HepG2 (cell line): ENCODE measurements around the gene KLC3. TPM values are rescaled to one million over a fixed set of nuclear protein-coding genes. Genes with fewer than 3 reads are reported as not detected.

Experiments used
- ATAC-seq: fragments of 200-7000 bp; cut with Tn5 transposase; 3 replicates; pipeline ENCODE4 v1.9.1; 2020; ENCODE audit warnings: mild to moderate bottlenecking, moderate library complexity
- BruUV-seq: library from RNA; stranded (reverse); fragments of 400-500 nt; replicated peaks from 2 replicates; lab custom pipeline; 2021; lab: Mats Ljungman, UMichigan
- CTCF ChIA-PET: fragments of 300-600 bp; formaldehyde crosslinking; extraction: SDS; loops from one replicate; lab custom pipeline; 2021; ENCODE audit warnings: low total read pairs, inconsistent platforms, low intra/inter-chr PET ratio; lab: Yijun Ruan, JAX
- POLR2A ChIA-PET: fragments of 350-600 bp; sonication (Branson Sonifier 250); formaldehyde crosslinking; loops from one replicate; lab custom pipeline; 2020; ENCODE audit warnings: antibody characterized with exemption, inconsistent platforms; lab: Yijun Ruan, JAX
- DNase-seq: peaks from one replicate; pipeline ENCODE4 v3.0.0-alpha.2; 2015; ENCODE audit warnings: low spot score
- FAIRE-seq: peaks from 3 replicates; lab custom pipeline; 2011; peaks lifted over from hg19 to GRCh38; lab: Jason Lieb, UNC
- H2AFZ ChIP-seq: one replicate; pipeline ENCODE4 v1.6.1; 2011; ENCODE audit warnings: low read length, inconsistent platforms
- H3K27ac ChIP-seq: fragments of 300-600 bp; 3 replicates; pipeline ENCODE4 v1.8.0; 2011; ENCODE audit warnings: mixed run types, mild to moderate bottlenecking, mixed read lengths, low read length, inconsistent platforms; ENCODE audit not compliant: insufficient read depth; ENCODE audit errors: extremely low read length
- H3K27me3 ChIP-seq, 2 experiments: fragments of 200-600 bp in 1 of 2; 2 replicates in 1 of 2; 3 replicates in 1 of 2; pipeline versions ENCODE4 v1.6.0 to v1.8.0; 2011; ENCODE audit warnings: low read length in 2 of 2, mild to moderate bottlenecking in 2 of 2, moderate library complexity in 2 of 2, inconsistent platforms in 1 of 2; ENCODE audit not compliant: insufficient read depth in 2 of 2, control insufficient read depth in 1 of 2
- H3K36me3 ChIP-seq, 2 experiments: fragments of 200-600 bp in 1 of 2; replicated peaks in 1 of 2; 2 replicates in 1 of 2; 3 replicates in 1 of 2; pipeline versions ENCODE4 v1.5.1 to v1.8.0; 2011; ENCODE audit warnings: low read length in 2 of 2, inconsistent platforms in 1 of 2; ENCODE audit not compliant: insufficient read depth in 2 of 2, control insufficient read depth in 1 of 2
- H3K4me1 ChIP-seq: 2 replicates; pipeline ENCODE4 v1.5.1; 2012; ENCODE audit warnings: low read length, inconsistent platforms; ENCODE audit not compliant: insufficient read depth
- H3K4me2 ChIP-seq: 2 replicates; pipeline ENCODE4 v1.6.0; 2011; ENCODE audit warnings: low read depth, low read length, inconsistent platforms
- H3K4me3 ChIP-seq, 3 experiments: fragments of 200-600 bp in 1 of 3; sonication (generic), shearing (Covaris generic) in 1 of 3; replicated peaks in 1 of 3; 2 replicates each; pipeline ENCODE4 v1.5.1; 2011 to 2016; ENCODE audit warnings: low read length in 3 of 3, inconsistent platforms in 2 of 3, low read depth in 2 of 3, mild to moderate bottlenecking in 2 of 3, control low read depth in 1 of 3, mixed read lengths in 1 of 3; ENCODE audit not compliant: insufficient read depth in 1 of 3
- H3K79me2 ChIP-seq: one replicate; pipeline ENCODE4 v1.6.1; 2011; ENCODE audit warnings: low read length, inconsistent platforms; ENCODE audit not compliant: insufficient read depth
- H3K9ac ChIP-seq: 2 replicates; pipeline ENCODE4 v1.6.0; 2011; ENCODE audit warnings: mild to moderate bottlenecking, low read depth, low read length, inconsistent platforms; ENCODE audit not compliant: insufficient read depth
- H3K9me3 ChIP-seq: 2 replicates; pipeline ENCODE4 v1.5.1; 2012; ENCODE audit warnings: mild to moderate bottlenecking, low read length
- H4K20me1 ChIP-seq: 2 replicates; pipeline ENCODE4 v1.6.0; 2011; ENCODE audit warnings: inconsistent platforms, mild to moderate bottlenecking, low read length, moderate library complexity; ENCODE audit not compliant: insufficient read depth
- DBP ChIP-seq: sonication (generic); formaldehyde crosslinking; IDR thresholded peaks from 2 replicates; pipeline ENCODE4 v1.4.0; 2020; ENCODE audit warnings: missing genetic modification reagents; ENCODE audit errors: not compliant biosample characterization
- HINFP ChIP-seq: sonication (generic); formaldehyde crosslinking; IDR thresholded peaks from 2 replicates; pipeline ENCODE4 v1.4.0; 2020; ENCODE audit warnings: low read depth, mild to moderate bottlenecking, missing genetic modification reagents
- JDP2 ChIP-seq: sonication (generic); formaldehyde crosslinking; IDR thresholded peaks from 2 replicates; pipeline ENCODE4 v1.8.1; 2022; ENCODE audit warnings: missing genetic modification reagents, borderline replicate concordance
- JUND ChIP-seq: sonication (generic); formaldehyde crosslinking; IDR thresholded peaks from 2 replicates; pipeline ENCODE4 v1.8.0; 2022; ENCODE audit warnings: mild to moderate bottlenecking, missing genetic modification reagents
- KMT2A ChIP-seq: sonication (generic); formaldehyde crosslinking; IDR thresholded peaks from 2 replicates; pipeline ENCODE4 v1.4.0; 2020; ENCODE audit warnings: missing genetic modification reagents
- PRPF4 ChIP-seq: fragments of 200-400 bp; formaldehyde crosslinking; IDR thresholded peaks from 2 replicates; pipeline ENCODE4 v1.6.1; 2016; ENCODE audit warnings: low read length, low read depth; ENCODE audit not compliant: poor library complexity, severe bottlenecking
- RBFOX2 ChIP-seq: fragments of 200-400 bp; formaldehyde crosslinking; IDR thresholded peaks from 2 replicates; pipeline ENCODE4 v1.6.1; 2017; ENCODE audit warnings: low read depth, mild to moderate bottlenecking, low read length
- ZBTB33 ChIP-seq: sonication (generic); formaldehyde crosslinking; IDR thresholded peaks from 2 replicates; pipeline ENCODE4 v1.4.0; 2020; ENCODE audit warnings: missing genetic modification reagents
- ZBTB38 ChIP-seq: sonication (generic); formaldehyde crosslinking; IDR thresholded peaks from 2 replicates; pipeline ENCODE4 v1.5.1; 2020; ENCODE audit warnings: mild to moderate bottlenecking, missing genetic modification reagents
- ZNF263 ChIP-seq: sonication (generic); formaldehyde crosslinking; IDR thresholded peaks from 2 replicates; pipeline ENCODE4 v1.4.0; 2020; ENCODE audit warnings: missing genetic modification reagents
- ZNF740 ChIP-seq: sonication (generic); formaldehyde crosslinking; IDR thresholded peaks from 2 replicates; pipeline ENCODE4 v1.4.0; 2020; ENCODE audit warnings: missing genetic modification reagents
- WGBS: methylation state at CpG from one replicate; pipeline ENCODE4 v1.1.6; 2017; ENCODE audit warnings: low lambda C conversion rate; 5-methylcytosine and 5-hydroxymethylcytosine counted together
- in situ Hi-C: cut with HindIII; loops from 2 replicates; pipeline ENCODE4 v1.10.0; 2017; ENCODE audit warnings: low pct_unique_long_range_greater_than_20kb; ENCODE audit not compliant: extremely low pct_ligation_motif_present
- intact Hi-C: fragments of 100-400 bp; cut with micrococcal nuclease; formaldehyde crosslinking; loops from one replicate; pipeline ENCODE4 v1.10.0; 2022; ENCODE audit not compliant: unreplicated experiment
- polyA plus RNA-seq, 8 experiments: library from polyadenylated mRNA; depleted of rRNA in 3 of 8; stranded (reverse) in 7 of 8; unstranded in 1 of 8; fragments of >200 nt; fragmentation: Illumina TruSeq in 4 of 8; extraction: Trizol in 4 of 8; gene quantifications; 2 replicates each; pipeline versions ENCODE4 v1.2.1 to v1.2.3, GENCODE V29; 2011 to 2016; ENCODE audit warnings: low read depth in 4 of 8, missing spikeins in 1 of 8, mixed read lengths in 1 of 8; ENCODE audit not compliant: insufficient read depth in 1 of 8
- total RNA-seq, 5 experiments: library from RNA; depleted of rRNA; stranded (reverse); fragments of >200 nt; fragmentation: Illumina TruSeq; extraction: Trizol; gene quantifications; 2 replicates each; pipeline ENCODE4 v1.2.3, GENCODE V29; 2016; ENCODE audit warnings: low read depth in 1 of 5

The KLC3 gene
- total and polyA plus RNA-seq, 2 of the 13 experiments (the other 11 are each of a cell fraction or from before 2014, with no cell fraction given), result 0.13 TPM; not detected in 1

GRCh38 chr19:45368737-45369340, 28.3 kb downstream of the KLC3 start:
- intact Hi-C loops, result no loop called here
- ChIA-PET POLR2A (interaction anchor here (1.5 kb wide), 1 partner anchor 10 kb away, joined by 4 read pairs; no protein-coding TSS in a partner anchor), CTCF (no interaction called here)
- Histone ChIP-seq H3K27me3 (no peaks in the 10 kb centered on the region), H3K9ac (no peak overlapping the region), H3K27ac (no peak overlapping the region), H3K4me1 (peaks cover 31% of the 10 kb centered on the region), H4K20me1 (peaks cover 4% of the 10 kb centered on the region; the same call in 1 of the 2 replicates), H3K79me2 (peaks cover 8% of the 10 kb centered on the region), H3K9me3 (no peaks in the 10 kb centered on the region), H3K4me2 (peak overlapping the region; percentile 73), H3K36me3 (peaks cover 6 to 11% of the 10 kb centered on the region in 2 experiments; a peak in 4 of 5 replicates), H2AFZ (no peak overlapping the region), H3K4me3 (peak overlapping the region in 1 of 3 experiments; percentile 95; a peak in 3 of 6 replicates)
- TF ChIP-seq ZNF740 (CRISPR knock-in tag) (peak; percentile 76; the same call in 1 of the 2 replicates), HINFP (CRISPR knock-in tag) (no peak), DBP (no peak), ZBTB33 (CRISPR knock-in tag) (peak; percentile 97), ZBTB38 (CRISPR knock-in tag) (peak; percentile 99), KMT2A (CRISPR knock-in tag) (0 out of 2 replicates have a peak, but pooled peaks have one; percentile 3), RBFOX2 (no peak), JUND (CRISPR knock-in tag) (no peak), PRPF4 (peak; percentile 93), JDP2 (CRISPR knock-in tag) (no peak), ZNF263 (CRISPR knock-in tag) (0 out of 2 replicates have a peak, but pooled peaks have one; percentile 36)
- in situ Hi-C loops, result no loop called here
- no peak for DNase-seq
- no TSS peak for BruUV-seq
- 93% methylated on average over 10 of the region's 11 CpGs for WGBS
- FAIRE-seq, result no peak
- ATAC-seq, result no peak
